WTC11 (cell line): ENCODE results near the gene PTPRN2.

Source experiments
- AR ChIP-seq: fragments of 250-450 bp; sonication (Bioruptor Pico); IDR thresholded peaks from 2 replicates; pipeline ENCODE4 v1.9.0; 2021; ENCODE audit warnings: mild to moderate bottlenecking
- ATF1 ChIP-seq: sonication (generic); formaldehyde crosslinking; IDR thresholded peaks from 2 replicates; pipeline ENCODE4 v1.8.1; 2023; ENCODE audit warnings: mild to moderate bottlenecking, moderate library complexity, missing genetic modification reagents
- FOXP4 ChIP-seq: sonication (generic); formaldehyde crosslinking; IDR thresholded peaks from 2 replicates; pipeline ENCODE4 v1.8.0; 2022; ENCODE audit warnings: mild to moderate bottlenecking, missing genetic modification reagents
- IRF2 ChIP-seq: sonication (generic); formaldehyde crosslinking; IDR thresholded peaks from 2 replicates; pipeline ENCODE4 v1.8.0; 2022; ENCODE audit warnings: low read depth, missing genetic modification reagents, borderline replicate concordance
- JUN ChIP-seq: sonication (generic); formaldehyde crosslinking; IDR thresholded peaks from 2 replicates; pipeline ENCODE4 v1.8.0; 2023; ENCODE audit warnings: mild to moderate bottlenecking, missing genetic modification reagents
- MAX ChIP-seq: sonication (generic); formaldehyde crosslinking; IDR thresholded peaks from 2 replicates; pipeline ENCODE4 v1.8.0; 2022; ENCODE audit warnings: mild to moderate bottlenecking, missing genetic modification reagents
- MXD4 ChIP-seq: fragments of 250-450 bp; sonication (Bioruptor Pico); IDR thresholded peaks from 2 replicates; pipeline ENCODE4 v1.8.0; 2021; ENCODE audit warnings: mild to moderate bottlenecking, moderate library complexity, borderline replicate concordance
- SMAD3 ChIP-seq: sonication (generic); formaldehyde crosslinking; IDR thresholded peaks from 2 replicates; pipeline ENCODE4 v1.8.0; 2022; ENCODE audit warnings: missing genetic modification reagents, mild to moderate bottlenecking, borderline replicate concordance
- TEAD1 ChIP-seq: sonication (generic); formaldehyde crosslinking; IDR thresholded peaks from 2 replicates; pipeline ENCODE4 v1.8.0; 2022; ENCODE audit warnings: mild to moderate bottlenecking, missing genetic modification reagents
- TEAD4 ChIP-seq: sonication (generic); formaldehyde crosslinking; IDR thresholded peaks from 2 replicates; pipeline ENCODE4 v1.8.0; 2022; ENCODE audit warnings: mild to moderate bottlenecking, missing genetic modification reagents
- USF2 ChIP-seq: sonication (generic); formaldehyde crosslinking; IDR thresholded peaks from 2 replicates; pipeline ENCODE4 v1.8.1; 2023; ENCODE audit warnings: mild to moderate bottlenecking, missing genetic modification reagents, moderate library complexity
- ZBTB21 ChIP-seq: sonication (generic); formaldehyde crosslinking; IDR thresholded peaks from 2 replicates; pipeline ENCODE4 v1.8.1; 2023; ENCODE audit warnings: mild to moderate bottlenecking, missing genetic modification reagents, borderline replicate concordance
- TF ChIP-seq, protein P1 (sequence below): fragments of 200-600 bp; IDR thresholded peaks from 2 replicates; pipeline ENCODE4 v1.8.0; 2022; ENCODE audit warnings: antibody characterized with exemption

DNA sequence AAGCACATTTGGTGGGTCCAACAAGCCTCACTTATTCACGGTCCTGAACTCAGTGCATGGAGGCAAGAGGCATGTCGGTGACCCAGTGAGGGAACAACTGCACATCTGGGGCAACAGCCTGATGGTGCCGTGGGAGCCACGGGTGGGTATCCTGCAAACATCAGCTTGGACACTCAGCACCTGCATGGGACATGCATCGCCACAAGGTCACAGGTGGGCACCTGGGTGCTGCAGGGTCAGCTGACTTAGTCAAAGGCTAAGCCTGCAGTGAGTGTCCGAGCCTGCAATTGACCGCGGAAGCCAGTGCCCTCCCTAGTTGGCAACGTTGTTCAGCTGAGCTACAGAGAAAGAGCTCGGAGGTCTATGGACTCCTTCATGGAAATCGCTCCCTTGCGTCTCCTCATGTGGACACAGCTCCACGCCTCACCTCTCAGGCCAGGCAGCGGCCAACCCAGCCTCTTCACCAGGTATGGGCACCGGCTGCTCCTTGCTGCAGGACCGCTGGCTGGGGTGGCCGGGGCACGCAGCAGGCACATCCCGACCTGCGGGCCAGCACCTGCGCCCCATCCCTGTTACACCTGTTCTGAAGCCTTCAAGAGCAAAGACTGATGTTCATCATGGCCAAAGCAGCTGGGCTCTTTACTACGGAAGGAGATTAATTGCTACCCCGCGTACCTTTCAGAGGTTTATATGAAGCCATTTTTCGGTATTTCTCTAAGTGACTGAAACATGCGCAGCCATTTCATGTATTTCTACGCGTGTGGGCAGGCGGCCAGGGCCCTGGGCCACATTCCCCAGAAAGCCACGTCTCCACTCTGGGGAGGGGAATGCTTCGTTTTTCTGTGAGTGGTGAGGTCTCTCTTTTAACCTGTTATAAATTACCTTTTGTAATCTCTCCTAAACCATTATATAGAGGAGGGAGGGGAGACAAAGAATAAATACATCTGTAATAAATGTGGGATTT, 870.1 kb downstream of the PTPRN2 start:
- TF ChIP-seq, protein P1, sequence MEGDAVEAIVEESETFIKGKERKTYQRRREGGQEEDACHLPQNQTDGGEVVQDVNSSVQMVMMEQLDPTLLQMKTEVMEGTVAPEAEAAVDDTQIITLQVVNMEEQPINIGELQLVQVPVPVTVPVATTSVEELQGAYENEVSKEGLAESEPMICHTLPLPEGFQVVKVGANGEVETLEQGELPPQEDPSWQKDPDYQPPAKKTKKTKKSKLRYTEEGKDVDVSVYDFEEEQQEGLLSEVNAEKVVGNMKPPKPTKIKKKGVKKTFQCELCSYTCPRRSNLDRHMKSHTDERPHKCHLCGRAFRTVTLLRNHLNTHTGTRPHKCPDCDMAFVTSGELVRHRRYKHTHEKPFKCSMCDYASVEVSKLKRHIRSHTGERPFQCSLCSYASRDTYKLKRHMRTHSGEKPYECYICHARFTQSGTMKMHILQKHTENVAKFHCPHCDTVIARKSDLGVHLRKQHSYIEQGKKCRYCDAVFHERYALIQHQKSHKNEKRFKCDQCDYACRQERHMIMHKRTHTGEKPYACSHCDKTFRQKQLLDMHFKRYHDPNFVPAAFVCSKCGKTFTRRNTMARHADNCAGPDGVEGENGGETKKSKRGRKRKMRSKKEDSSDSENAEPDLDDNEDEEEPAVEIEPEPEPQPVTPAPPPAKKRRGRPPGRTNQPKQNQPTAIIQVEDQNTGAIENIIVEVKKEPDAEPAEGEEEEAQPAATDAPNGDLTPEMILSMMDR = no peak
- TF ChIP-seq FOXP4 (CRISPR knock-in tag) (no peak), TEAD4 (no peak), USF2 (CRISPR knock-in tag) (no peak), SMAD3 (CRISPR knock-in tag) (no peak), MXD4 (CRISPR knock-in tag) (no peak), IRF2 (no peak), MAX (CRISPR knock-in tag) (no peak), ATF1 (CRISPR knock-in tag) (no peak), ZBTB21 (CRISPR knock-in tag) (no peak), JUN (no peak), AR (CRISPR knock-in tag) (no peak), TEAD1 (no peak)
